ENCODE results near the gene CCDC186. TPM values are rescaled to one million over a fixed set of nuclear protein-coding genes. Genes with fewer than 3 reads are reported as not detected.

The CCDC186 gene
- total RNA-seq, 3 donors from 2014 or later: 7.4 to 10.5 (median 9.5) TPM

GRCh38 chr10:114184276-114184675, 10.3 kb upstream of the CCDC186 start:
- Mint-ChIP-seq H3K27me3 (ENCODE audit: low read depth) (peaks cover 9% of the 10 kb centered on the region), H3K4me3 (no peak overlapping the region), H3K4me1 (ENCODE audit: low read depth) (no peaks in the 10 kb centered on the region), H3K9me3 (no peaks in the 10 kb centered on the region), H3K36me3 (ENCODE audit: insufficient read depth) (no peaks in the 10 kb centered on the region)
- ATAC-seq (no peak), DNase-seq (no peak)

GRCh38 chr10:114183563-114183962, 9.6 kb upstream of the CCDC186 start:
- Mint-ChIP-seq H3K4me3 (no peak overlapping the region), H3K36me3 (ENCODE audit: insufficient read depth) (no peaks in the 10 kb centered on the region), H3K4me1 (ENCODE audit: low read depth) (no peaks in the 10 kb centered on the region), H3K27me3 (ENCODE audit: low read depth) (peaks cover 8% of the 10 kb centered on the region), H3K9me3 (no peaks in the 10 kb centered on the region)
- no peak for ATAC-seq
- DNase-seq: no peak

- H3K4me1 Mint-ChIP-seq (ENCODE audit: low read depth): no peaks in the 10 kb centered on the region
- DNase-seq (no peak), ATAC-seq (no peak)
- H3K9me3 Mint-ChIP-seq: no peaks in the 10 kb centered on the region
- peaks cover 3% of the 10 kb centered on the region for H3K27me3 Mint-ChIP-seq (ENCODE audit: low read depth)
- H3K36me3 Mint-ChIP-seq (ENCODE audit: insufficient read depth): no peaks in the 10 kb centered on the region
- H3K4me3 Mint-ChIP-seq: no peak overlapping the region
Observed at GRCh38 chr10:114181971-114182370, 8.0 kb upstream of the CCDC186 start.

- H3K4me3 Mint-ChIP-seq: no peak overlapping the region
- H3K9me3 Mint-ChIP-seq: no peaks in the 10 kb centered on the region
- peaks cover 2% of the 10 kb centered on the region for H3K4me1 Mint-ChIP-seq (ENCODE audit: low read depth)
- ATAC-seq (no peak), DNase-seq (no peak)
- H3K27me3 Mint-ChIP-seq (ENCODE audit: low read depth): peaks cover 3% of the 10 kb centered on the region
- H3K36me3 Mint-ChIP-seq (ENCODE audit: insufficient read depth): no peaks in the 10 kb centered on the region
Observed at GRCh38 chr10:114180937-114181336, 6.9 kb upstream of the CCDC186 start.

GRCh38 chr10:114179747-114180146, 5.7 kb upstream of the CCDC186 start:
- ATAC-seq (no peak), DNase-seq (no peak)
- Mint-ChIP-seq H3K4me1 (ENCODE audit: low read depth) (peaks cover 11% of the 10 kb centered on the region), H3K27me3 (ENCODE audit: low read depth) (peaks cover 2% of the 10 kb centered on the region), H3K36me3 (ENCODE audit: insufficient read depth) (no peaks in the 10 kb centered on the region), H3K4me3 (no peak overlapping the region), H3K9me3 (no peaks in the 10 kb centered on the region)

- Mint-ChIP-seq H3K4me3 (no peak within 1 kb of the TSS), H3K9me3 (no peaks in the 10 kb centered on the region), H3K27me3 (ENCODE audit: low read depth) (no peaks in the 10 kb centered on the region), H3K36me3 (ENCODE audit: insufficient read depth) (no peaks in the 10 kb centered on the region), H3K4me1 (ENCODE audit: low read depth) (peaks cover 14% of the 10 kb centered on the region)
- DNase-seq (no peak), ATAC-seq (no peak)
Observed at GRCh38 chr10:114179148-114179547, 5.1 kb upstream of the CCDC186 start, which contains the start of gene TDRD1. TSS of gene TDRD1 (plus strand) at chr10:114179353. CDS start at chr10:114187832, 8,479 bp downstream.

GRCh38 chr10:114176511-114176910, 2.5 kb upstream of the CCDC186 start:
- peaks cover 35% of the 10 kb centered on the region for H3K4me1 Mint-ChIP-seq (ENCODE audit: low read depth)
- H3K27me3 Mint-ChIP-seq (ENCODE audit: low read depth): no peaks in the 10 kb centered on the region
- DNase-seq (no peak), ATAC-seq (no peak)
- H3K36me3 Mint-ChIP-seq (ENCODE audit: insufficient read depth): no peaks in the 10 kb centered on the region
- no peaks in the 10 kb centered on the region for H3K9me3 Mint-ChIP-seq
- H3K4me3 Mint-ChIP-seq: no peak overlapping the region

GRCh38 chr10:114175667-114176066, 1.7 kb upstream of the CCDC186 start:
- Mint-ChIP-seq H3K27me3 (ENCODE audit: low read depth) (no peaks in the 10 kb centered on the region), H3K9me3 (no peaks in the 10 kb centered on the region), H3K36me3 (ENCODE audit: insufficient read depth) (no peaks in the 10 kb centered on the region), H3K4me3 (peak overlapping the region; percentile 19), H3K4me1 (ENCODE audit: low read depth) (peaks cover 40% of the 10 kb centered on the region)
- no peak for DNase-seq
- no peak for ATAC-seq

- Mint-ChIP-seq H3K4me3 (peak overlapping the region; percentile 99), H3K9me3 (no peaks in the 10 kb centered on the region), H3K36me3 (ENCODE audit: insufficient read depth) (no peaks in the 10 kb centered on the region), H3K27me3 (ENCODE audit: low read depth) (no peaks in the 10 kb centered on the region), H3K4me1 (ENCODE audit: low read depth) (peaks cover 40% of the 10 kb centered on the region)
- ATAC-seq (no peak), DNase-seq (no peak)
Observed at GRCh38 chr10:114174695-114175188, 739 bp upstream of the CCDC186 start.

GRCh38 chr10:114173603-114173920, 441 bp downstream of the CCDC186 start:
- no peak for DNase-seq
- Mint-ChIP-seq H3K4me3 (peak overlapping the region; percentile 99), H3K4me1 (ENCODE audit: low read depth) (peaks cover 42% of the 10 kb centered on the region), H3K27me3 (ENCODE audit: low read depth) (no peaks in the 10 kb centered on the region), H3K9me3 (peaks cover 4% of the 10 kb centered on the region), H3K36me3 (ENCODE audit: insufficient read depth) (peaks cover 4% of the 10 kb centered on the region)
- ATAC-seq: peak; percentile 0 to 1

- DNase-seq: no peak
- Mint-ChIP-seq H3K4me1 (ENCODE audit: low read depth) (peaks cover 47% of the 10 kb centered on the region), H3K36me3 (ENCODE audit: insufficient read depth) (peaks cover 7% of the 10 kb centered on the region), H3K9me3 (peaks cover 7% of the 10 kb centered on the region), H3K27me3 (ENCODE audit: low read depth) (no peaks in the 10 kb centered on the region), H3K4me3 (peak overlapping the region; percentile 99)
- no peak for ATAC-seq
Observed at GRCh38 chr10:114172776-114173602, 1.0 kb downstream of the CCDC186 start.

GRCh38 chr10:114172216-114172615, 1.8 kb downstream of the CCDC186 start:
- Mint-ChIP-seq H3K4me1 (ENCODE audit: low read depth) (peaks cover 50% of the 10 kb centered on the region), H3K27me3 (ENCODE audit: low read depth) (no peaks in the 10 kb centered on the region), H3K9me3 (peaks cover 7% of the 10 kb centered on the region), H3K4me3 (peak overlapping the region; percentile 99), H3K36me3 (ENCODE audit: insufficient read depth) (peaks cover 10% of the 10 kb centered on the region)
- DNase-seq (no peak), ATAC-seq (no peak)

- DNase-seq: no peak
- no peaks in the 10 kb centered on the region for H3K27me3 Mint-ChIP-seq (ENCODE audit: low read depth)
- peaks cover 54% of the 10 kb centered on the region for H3K4me1 Mint-ChIP-seq (ENCODE audit: low read depth)
- no peak overlapping the region for H3K4me3 Mint-ChIP-seq
- H3K9me3 Mint-ChIP-seq: peaks cover 7% of the 10 kb centered on the region
- ATAC-seq: no peak
- H3K36me3 Mint-ChIP-seq (ENCODE audit: insufficient read depth): peaks cover 22% of the 10 kb centered on the region
Observed at GRCh38 chr10:114168450-114169009, 5.5 kb downstream of the CCDC186 start.

- Mint-ChIP-seq H3K4me1 (ENCODE audit: low read depth) (peaks cover 55% of the 10 kb centered on the region), H3K4me3 (no peak overlapping the region), H3K27me3 (ENCODE audit: low read depth) (no peaks in the 10 kb centered on the region), H3K36me3 (ENCODE audit: insufficient read depth) (peaks cover 27% of the 10 kb centered on the region), H3K9me3 (peaks cover 7% of the 10 kb centered on the region)
- peak; percentile 58 to 59 for ATAC-seq
- DNase-seq: no peak
Observed at GRCh38 chr10:114167985-114168384, 6.0 kb downstream of the CCDC186 start.

GRCh38 chr10:114166494-114166893, 7.5 kb downstream of the CCDC186 start:
- peaks cover 7% of the 10 kb centered on the region for H3K9me3 Mint-ChIP-seq
- H3K36me3 Mint-ChIP-seq (ENCODE audit: insufficient read depth): peaks cover 32% of the 10 kb centered on the region
- H3K4me1 Mint-ChIP-seq (ENCODE audit: low read depth): peaks cover 48% of the 10 kb centered on the region
- H3K4me3 Mint-ChIP-seq: no peak overlapping the region
- no peaks in the 10 kb centered on the region for H3K27me3 Mint-ChIP-seq (ENCODE audit: low read depth)
- DNase-seq (no peak), ATAC-seq (no peak)
